K562 (cell line): ENCODE measurements around the gene B3GALT5. TPM values are rescaled to one million over a fixed set of nuclear protein-coding genes. Genes with fewer than 3 reads are reported as not detected.

ENCODE experiments used
- ATAC-seq: fragments of 200-7000 bp; cut with Tn5 transposase; 3 replicates; pipeline ENCODE4 v1.9.1; 2020; ENCODE audit warnings: moderate library complexity
- BruUV-seq: library from RNA; stranded (reverse); fragments of 400-500 nt; replicated peaks from 2 replicates; lab custom pipeline; 2021; lab: Mats Ljungman, UMichigan
- CTCF ChIA-PET: fragments of 300-600 bp; formaldehyde crosslinking; extraction: SDS; loops from one replicate; lab custom pipeline; 2021; ENCODE audit warnings: low intra/inter-chr PET ratio; lab: Yijun Ruan, JAX
- POLR2A ChIA-PET: fragments of 300-600, 350-650 bp; sonication (Branson Sonifier 250); formaldehyde crosslinking; extraction: SDS; loops from one replicate; lab custom pipeline; 2021; ENCODE audit warnings: antibody characterized with exemption, inconsistent platforms; lab: Yijun Ruan, JAX
- DNase-seq, 4 experiments: peaks; one replicate each; pipeline versions ENCODE4 v3.0.0 to v3.0.0-alpha.2; 2011 to 2018; ENCODE audit warnings: low spot score in 3 of 4, mixed read lengths in 3 of 4; ENCODE audit errors: extremely low read depth in 1 of 4
- FAIRE-seq: peaks from 2 replicates; lab custom pipeline; 2011; peaks lifted over from hg19 to GRCh38; lab: Jason Lieb, UNC
- H2AFZ ChIP-seq: 2 replicates; pipeline ENCODE4 v1.6.0; 2011; ENCODE audit warnings: low read depth, low read length, control low read depth, inconsistent platforms
- H3K27ac ChIP-seq: fragments of 200-600 bp; 3 replicates; pipeline ENCODE4 v1.8.0; 2011; ENCODE audit warnings: low read depth, mild to moderate bottlenecking, control low read depth, inconsistent platforms, low read length, moderate library complexity, mixed read lengths; ENCODE audit errors: extremely low read depth
- H3K27me3 ChIP-seq, 2 experiments: fragments of 300-600 bp in 1 of 2; 2 replicates in 1 of 2; 3 replicates in 1 of 2; pipeline versions ENCODE4 v1.6.0 to v1.8.0; 2011; ENCODE audit warnings: inconsistent platforms in 2 of 2, low read length in 2 of 2, mild to moderate bottlenecking in 1 of 2, mixed read lengths in 1 of 2, moderate library complexity in 1 of 2; ENCODE audit not compliant: control insufficient read depth in 2 of 2, insufficient read depth in 2 of 2
- H3K36me3 ChIP-seq: fragments of 300-600 bp; 3 replicates; pipeline ENCODE4 v1.8.0; 2011; ENCODE audit warnings: mild to moderate bottlenecking, low read length, inconsistent platforms; ENCODE audit not compliant: control insufficient read depth, insufficient read depth
- H3K4me1 ChIP-seq, 2 experiments: fragments of 200-600 bp in 1 of 2; replicated peaks in 1 of 2; 2 replicates in 1 of 2; 3 replicates in 1 of 2; pipeline versions ENCODE4 v1.5.1 to v1.8.0; 2011; ENCODE audit warnings: inconsistent platforms in 2 of 2, low read length in 2 of 2, mild to moderate bottlenecking in 1 of 2, mixed read lengths in 1 of 2, moderate library complexity in 1 of 2; ENCODE audit not compliant: control insufficient read depth in 2 of 2, insufficient read depth in 2 of 2
- H3K4me2 ChIP-seq: 2 replicates; pipeline ENCODE4 v1.6.1; 2011; ENCODE audit warnings: low read length, control low read depth, inconsistent platforms, mixed read lengths; ENCODE audit not compliant: insufficient read depth
- H3K4me3 ChIP-seq: fragments of 200-600 bp; sonication (generic), shearing (Covaris generic); 2 replicates; pipeline ENCODE4 v1.5.1; 2016; ENCODE audit warnings: control low read depth, inconsistent platforms
- H3K79me2 ChIP-seq: fragments of 200-600 bp; 3 replicates; pipeline ENCODE4 v1.8.0; 2011; ENCODE audit warnings: low read length, inconsistent platforms; ENCODE audit not compliant: control insufficient read depth, insufficient read depth
- H3K9ac ChIP-seq, 2 experiments: 2 replicates each; pipeline versions ENCODE4 v1.6.0 to v1.6.1; 2011; ENCODE audit warnings: low read depth in 2 of 2, low read length in 2 of 2, control low read depth in 1 of 2, inconsistent platforms in 1 of 2, mild to moderate bottlenecking in 1 of 2, mixed read lengths in 1 of 2; ENCODE audit not compliant: insufficient read depth in 1 of 2
- H3K9me1 ChIP-seq: one replicate; pipeline ENCODE4 v1.6.0; 2011; ENCODE audit warnings: inconsistent platforms, mild to moderate bottlenecking, low read length, moderate library complexity; ENCODE audit not compliant: control insufficient read depth, insufficient read depth
- H3K9me3 ChIP-seq: replicated peaks from 2 replicates; pipeline ENCODE4 v1.5.1; 2011; ENCODE audit warnings: low read depth, low read length, inconsistent platforms; ENCODE audit not compliant: control insufficient read depth, insufficient read depth
- H4K20me1 ChIP-seq: replicated peaks from 2 replicates; pipeline ENCODE4 v1.6.1; 2011; ENCODE audit warnings: low read length, inconsistent platforms, mixed read lengths; ENCODE audit not compliant: control insufficient read depth, insufficient read depth
- CHD1 ChIP-seq: fragments of 200-600 bp; sonication (generic); IDR thresholded peaks from one replicate; pipeline ENCODE4 v1.6.1; 2012; ENCODE audit warnings: mild to moderate bottlenecking, moderate library complexity, low read length, inconsistent platforms
- POLR2AphosphoS2 ChIP-seq: IDR thresholded peaks from 2 replicates; pipeline ENCODE4 v1.6.1; 2012; ENCODE audit warnings: low read length, improper control_type of control experiment
- TEAD1 ChIP-seq, 2 experiments: fragments of 450-650 bp in 1 of 2; sonication (generic) in 1 of 2; formaldehyde crosslinking; IDR thresholded peaks; 2 replicates each; pipeline versions ENCODE4 v1.4.0 to v1.8.0; 2020 to 2022; ENCODE audit warnings: mild to moderate bottlenecking in 2 of 2, missing genetic modification reagents in 1 of 2
- ZBTB8A ChIP-seq: fragments of 450-650 bp; IDR thresholded peaks from 2 replicates; pipeline ENCODE4 v1.6.1; 2018; ENCODE audit warnings: mild to moderate bottlenecking, moderate library complexity; ENCODE audit not compliant: partially characterized antibody
- ZNF184 ChIP-seq: sonication (generic); formaldehyde crosslinking; IDR thresholded peaks from 2 replicates; pipeline ENCODE4 v1.5.0; 2020; ENCODE audit warnings: missing genetic modification reagents
- ZNF436 ChIP-seq: fragments of 250-450, 450-650 bp; sonication (Bioruptor Pico); formaldehyde crosslinking; IDR thresholded peaks from 2 replicates; pipeline ENCODE4 v1.7.0; 2020; ENCODE audit warnings: mild to moderate bottlenecking
- ZNF639 ChIP-seq, 2 experiments: fragments of 200-800 bp in 1 of 2; sonication (Bioruptor generic) in 1 of 2; sonication (generic) in 1 of 2; formaldehyde crosslinking in 1 of 2; IDR thresholded peaks in 1 of 2; conservative IDR thresholded peaks in 1 of 2; 2 replicates each; pipeline versions ENCODE4 v1.5.0 to v1.6.1; 2016 to 2020; ENCODE audit warnings: missing compliant biosample characterization in 1 of 2, missing genetic modification characterization in 1 of 2, missing genetic modification reagents in 1 of 2
- WGBS: fragments of 100-300 bp; shearing (Covaris generic); methylation state at CpG from one replicate; pipeline ENCODE4 v1.1.6; 2016; ENCODE audit warnings: low coverage, mixed read lengths; ENCODE audit not compliant: insufficient coverage; ENCODE audit errors: missing lambda C conversion rate; 5-methylcytosine and 5-hydroxymethylcytosine counted together
- in situ Hi-C: fragments of 300-500 bp; cut with MboI; formaldehyde crosslinking; loops from 4 replicates; pipeline ENCODE4 v1.15.0; 2018; ENCODE audit warnings: inconsistent platforms, mixed read lengths
- intact Hi-C: fragments of 100-400 bp; cut with micrococcal nuclease; formaldehyde crosslinking; loops from 2 replicates; pipeline ENCODE4 v1.14.2; 2022
- polyA plus RNA-seq, 8 experiments: library from polyadenylated mRNA; depleted of rRNA in 4 of 8; stranded (reverse) in 5 of 8; unstranded in 3 of 8; fragments of >200 nt; fragmentation: Nextera tagmentation in 2 of 8; fragmentation: Illumina TruSeq in 1 of 8; extraction: Ambion mirVana in 2 of 8; extraction: Trizol in 1 of 8; gene quantifications; 2 replicates each; pipeline versions ENCODE4 v1.2.1 to v1.2.3, GENCODE V29; 2011 to 2014; ENCODE audit warnings: inconsistent platforms in 1 of 8, missing spikeins in 1 of 8
- total RNA-seq, 7 experiments: library from RNA; depleted of rRNA in 6 of 7; stranded (reverse); fragments of >200 nt in 6 of 7; fragmentation: Illumina TruSeq in 2 of 7; extraction: Trizol in 2 of 7; gene quantifications; 2 replicates each; pipeline versions ENCODE4 v1.2.1 to v1.2.3, GENCODE V29; 2011 to 2021; ENCODE audit warnings: low replicate concordance in 1 of 7

The B3GALT5 gene
- total and polyA plus RNA-seq, 9 of the 15 experiments (the other 6 are each of a cell fraction or from before 2014, with no cell fraction given) = 0.02 TPM; not detected in 8

GRCh38 chr21:39681845-39682244 lies 69.1 kb downstream of the B3GALT5 start:
- POLR2A ChIA-PET = no interaction called here

GRCh38 chr21:39685236-39685635 lies 72.5 kb downstream of the B3GALT5 start:
- Histone ChIP-seq H3K4me2 (no peak overlapping the region), H3K9ac (no peak overlapping the region), H3K9me1 (no peaks in the 10 kb centered on the region), H3K4me1 (no peaks in the 10 kb centered on the region), H4K20me1 (no peaks in the 10 kb centered on the region), H3K4me3 (no peak overlapping the region), H3K27me3 (no peaks in the 10 kb centered on the region; a peak in 1 of 5 replicates), H3K27ac (no peak overlapping the region), H2AFZ (no peak overlapping the region), H3K9me3 (no peaks in the 10 kb centered on the region), H3K79me2 (no peaks in the 10 kb centered on the region), H3K36me3 (no peaks in the 10 kb centered on the region)
- FAIRE-seq (no peak), ATAC-seq (no peak), DNase-seq (no peak)
- in situ Hi-C loops (no loop called here), intact Hi-C loops (no loop called here)
- ChIA-PET CTCF (no interaction called here), POLR2A (no interaction called here)
- WGBS = 0% methylated on average over 1 of the region's 1 CpG
- no TSS peak for BruUV-seq
- no peak for TF ChIP-seq ZNF436 (CRISPR knock-in tag)
- TF ChIP-seq ZNF639 (CRISPR knock-in tag; conservative IDR thresholded peaks at IDR 0.05 in 1 of 2, IDR thresholded peaks at IDR 0.05 in 1 of 2) = no peak
- no peak for TF ChIP-seq ZBTB8A

More at GRCh38 chr21:39681845-39682244, 69.1 kb downstream of the B3GALT5 start:
- 2% methylated on average over 2 of the region's 2 CpGs for WGBS
- CTCF ChIA-PET = no interaction called here
- Histone ChIP-seq H3K4me1 (no peaks in the 10 kb centered on the region), H3K36me3 (no peaks in the 10 kb centered on the region), H3K9ac (no peak overlapping the region), H3K4me3 (no peak overlapping the region), H3K4me2 (no peak overlapping the region), H2AFZ (no peak overlapping the region), H3K9me1 (no peaks in the 10 kb centered on the region), H3K27me3 (peaks cover 0 to 3% of the 10 kb centered on the region in 2 experiments; a peak in 1 of 5 replicates), H3K9me3 (no peaks in the 10 kb centered on the region), H3K79me2 (no peaks in the 10 kb centered on the region), H3K27ac (no peak overlapping the region), H4K20me1 (no peaks in the 10 kb centered on the region)
- DNase-seq (no peak), FAIRE-seq (no peak), ATAC-seq (no peak)
- BruUV-seq = no TSS peak
- in situ Hi-C loops = no loop called here
- intact Hi-C loops = no loop called here
- TF ChIP-seq ZNF184 (CRISPR knock-in tag) (no peak), POLR2AphosphoS2 (no peak), TEAD1 (CRISPR knock-in tag; IDR thresholded peaks at IDR 0.05) (no peak), CHD1 (no peak)
- TF ChIP-seq, all 486 proteins: peak for 0
